NOMO-1 treated with DMSO at 0.1 percent for 48 hours (cell line): ENCODE results near the gene KDR.

Experiments
- DNase-seq: peaks from one replicate; lab custom pipeline; 2025; ENCODE audit not compliant: unreplicated experiment; lab: John Stamatoyannopoulos, UW

The KDR gene

GRCh38 chr4:55124322-55125076 lies 896 bp downstream of the KDR start:
- DNase-seq: no peak

DNA sequence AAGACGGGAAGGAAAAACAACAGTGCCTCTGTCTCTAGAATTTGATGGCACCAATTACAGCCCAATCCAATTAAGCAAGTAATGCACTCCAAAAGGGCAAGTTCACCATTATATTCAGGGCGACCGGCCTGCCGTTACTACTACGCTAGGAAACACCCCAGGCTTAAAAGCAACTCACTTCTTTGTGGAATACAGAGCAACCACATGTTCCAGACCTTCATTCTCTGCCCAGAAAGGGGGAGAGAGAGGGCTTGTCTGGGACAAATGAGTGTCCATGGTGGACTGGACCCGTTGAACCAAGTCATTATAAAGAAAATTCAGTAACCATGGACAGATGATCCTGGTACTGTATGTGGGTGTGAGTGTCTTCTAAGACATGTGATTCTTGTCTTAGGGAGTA lies 1.6 kb downstream of the KDR start:
- DNase-seq: no peak

- no peak for DNase-seq
Observed at GRCh38 chr4:55122235-55122634, 3.2 kb downstream of the KDR start.

DNA sequence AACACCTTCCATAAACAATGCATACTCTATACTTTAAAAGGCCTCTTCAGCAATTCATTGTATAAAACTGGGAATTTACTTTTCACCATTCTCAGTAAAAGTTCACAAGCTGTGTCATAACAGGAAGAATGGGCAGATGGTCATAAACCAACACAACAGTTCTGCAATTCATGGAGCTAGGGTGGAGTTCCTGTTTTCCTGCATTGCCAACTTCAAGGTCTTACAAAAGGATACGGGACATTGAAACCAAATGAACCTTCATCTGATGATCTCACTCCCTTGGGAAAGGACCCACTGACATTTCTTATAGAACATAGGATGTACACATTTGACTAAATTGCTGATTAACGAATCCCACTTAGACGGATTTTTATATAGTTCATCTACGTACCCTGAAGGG lies 4.1 kb downstream of the KDR start:
- DNase-seq: peak; percentile 1

DNA sequence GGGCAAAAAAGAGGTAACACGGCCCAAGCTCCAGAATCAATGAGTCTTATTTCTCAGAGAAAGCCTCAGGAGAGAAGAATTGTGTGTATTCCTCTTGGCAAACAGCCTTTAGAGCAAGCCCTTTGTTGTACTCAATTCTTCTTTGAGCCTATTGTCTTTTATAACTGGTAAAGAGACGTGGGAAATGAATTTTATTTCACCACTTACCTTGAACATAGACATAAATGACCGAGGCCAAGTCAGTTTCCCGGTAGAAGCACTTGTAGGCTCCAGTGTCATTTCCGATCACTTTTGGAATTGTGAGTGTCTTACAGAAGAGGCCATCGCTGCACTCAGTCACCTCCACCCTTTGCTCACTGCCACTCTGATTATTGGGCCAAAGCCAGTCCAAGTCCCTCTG lies 7.0 kb downstream of the KDR start:
- no peak for DNase-seq

DNA sequence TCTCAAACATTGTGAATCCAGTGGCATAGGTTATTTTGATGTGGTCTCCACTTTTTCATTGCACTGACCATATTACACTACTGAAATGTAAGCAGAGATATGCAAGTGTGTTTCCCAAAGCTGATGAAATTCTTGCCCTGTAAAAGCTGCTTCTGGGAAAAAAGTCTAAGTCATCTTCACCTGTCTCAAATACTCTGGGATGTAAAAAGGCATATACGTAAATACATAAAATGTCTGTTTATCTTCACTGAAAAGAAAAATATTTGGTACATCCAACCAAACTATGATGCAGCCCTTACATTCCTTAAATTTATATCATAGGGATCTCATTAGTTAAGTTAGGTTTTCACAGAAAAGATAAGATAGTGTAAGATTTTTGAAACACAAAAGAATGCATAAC lies 7.9 kb downstream of the KDR start:
- no peak for DNase-seq

DNA sequence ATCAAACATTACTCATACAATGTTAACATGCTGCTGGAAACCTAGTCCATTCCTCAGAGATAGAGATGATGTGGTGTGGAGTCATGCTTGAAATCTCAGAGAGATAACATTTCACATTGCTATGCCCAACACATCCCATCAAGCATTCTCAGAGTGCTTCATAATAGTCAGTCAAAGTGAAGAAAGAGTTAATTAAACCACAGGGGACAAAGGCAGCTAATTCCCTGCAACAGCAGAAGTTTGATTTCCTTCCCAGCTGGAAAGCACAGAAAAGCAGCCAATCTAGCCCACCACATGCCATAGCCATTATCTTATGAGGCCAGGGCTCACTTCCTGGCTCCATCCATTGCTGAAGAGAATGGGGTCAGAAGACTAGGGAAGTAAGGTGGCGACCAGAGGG lies 8.9 kb downstream of the KDR start:
- no peak for DNase-seq

DNA sequence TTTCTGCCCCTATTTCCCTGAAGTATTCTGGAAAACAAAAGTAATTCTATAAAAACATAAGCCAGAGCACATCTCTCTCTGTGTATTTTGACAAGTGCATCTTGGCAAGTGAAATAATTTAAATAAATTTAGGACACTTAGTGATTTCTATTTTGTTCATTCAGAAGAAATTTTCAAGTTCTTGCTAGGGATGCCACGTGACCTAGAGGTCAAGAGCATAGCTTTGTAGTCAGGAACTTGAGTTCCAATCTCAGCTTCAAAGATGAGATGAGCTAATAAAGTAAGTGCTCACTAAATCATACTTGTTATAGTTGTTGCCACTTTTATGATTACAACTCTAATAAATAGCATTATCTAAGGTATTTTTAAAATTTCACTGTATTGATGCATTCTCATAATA lies 13.8 kb downstream of the KDR start:
- no peak for DNase-seq

DNA sequence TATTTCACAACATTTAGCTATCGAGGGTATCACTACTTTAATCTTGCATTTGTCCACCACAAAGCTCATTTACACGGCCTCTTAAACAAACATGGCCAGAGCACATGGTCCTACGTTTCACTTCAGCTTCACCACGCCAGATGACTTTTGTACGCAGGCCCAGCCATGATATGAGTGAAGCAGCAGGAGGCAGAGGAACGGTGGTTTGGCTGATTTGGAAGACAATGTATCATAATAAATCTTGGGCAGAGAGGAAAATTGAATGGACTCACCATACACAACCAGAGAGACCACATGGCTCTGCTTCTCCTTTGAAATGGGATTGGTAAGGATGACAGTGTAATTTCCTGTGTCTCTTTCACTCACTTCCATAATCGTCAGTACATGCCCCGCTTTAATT lies 15.3 kb downstream of the KDR start:
- no peak for DNase-seq

- DNase-seq: no peak
Observed at GRCh38 chr4:55107054-55107453, 18.3 kb downstream of the KDR start.

- no peak for DNase-seq
Observed at GRCh38 chr4:55103224-55103623, 22.2 kb downstream of the KDR start.

GRCh38 chr4:55099816-55100215 lies 25.6 kb downstream of the KDR start:
- DNase-seq: no peak

- DNase-seq: no peak
Observed at GRCh38 chr4:55098456-55099204, 26.8 kb downstream of the KDR start.

DNA sequence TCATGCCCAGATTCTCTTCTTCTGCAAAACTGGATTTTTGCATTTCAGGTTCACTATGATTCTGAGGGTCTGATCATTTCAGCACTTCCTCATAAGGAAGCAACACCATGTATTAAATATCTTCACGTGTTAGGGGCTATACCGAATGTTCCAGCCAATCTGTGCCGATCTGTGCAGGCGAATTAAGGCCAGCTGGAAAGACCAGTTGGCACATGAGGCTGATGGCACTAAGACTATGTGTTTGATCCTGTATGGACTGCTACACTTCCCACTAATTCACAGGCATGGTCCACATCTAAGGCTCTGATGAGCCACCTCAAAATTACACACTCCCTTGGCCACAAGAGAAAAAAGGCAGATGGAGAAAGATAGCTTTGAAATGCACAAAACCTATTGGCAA lies 28.8 kb downstream of the KDR start:
- DNase-seq: no peak

- DNase-seq: no peak
Observed at GRCh38 chr4:55096045-55096444, 29.4 kb downstream of the KDR start.

DNA sequence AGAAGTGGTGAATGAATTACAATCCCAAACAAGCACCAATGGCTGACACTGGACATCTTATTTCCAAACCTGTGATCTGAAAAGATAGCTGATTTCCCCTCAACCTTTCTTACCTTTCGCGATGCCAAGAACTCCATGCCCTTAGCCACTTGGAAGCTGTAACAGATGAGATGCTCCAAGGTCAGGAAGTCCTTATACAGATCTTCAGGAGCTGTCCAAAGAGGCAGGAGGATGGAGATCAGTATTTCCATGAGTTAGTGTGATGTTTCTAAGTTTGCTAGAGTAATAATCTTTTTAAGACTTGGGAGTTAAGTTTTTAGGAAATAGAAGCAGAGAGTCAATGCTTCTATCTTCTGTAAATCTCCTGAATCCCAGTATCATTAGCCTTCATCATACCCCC lies 32.9 kb downstream of the KDR start:
- no peak for DNase-seq

- DNase-seq: no peak
Observed at GRCh38 chr4:55089916-55090315, 35.5 kb downstream of the KDR start.

DNA sequence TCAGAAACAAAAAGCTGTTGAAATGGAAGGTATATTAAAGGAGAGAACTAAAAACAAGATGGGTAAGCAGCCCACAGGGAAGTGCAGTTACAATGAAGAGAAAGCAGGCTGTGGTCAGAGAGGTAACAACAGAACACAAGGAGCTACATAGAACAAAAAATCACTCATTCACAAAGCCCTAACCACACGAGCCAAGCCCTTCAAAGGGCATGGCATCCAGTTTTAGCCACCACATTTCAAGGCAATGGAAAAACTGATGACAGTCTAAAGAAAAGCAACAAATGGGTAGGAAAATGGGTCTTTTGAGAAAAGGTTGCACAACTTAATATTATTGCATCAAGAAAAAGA lies 37.5 kb downstream of the KDR start:
- no peak for DNase-seq

DNA sequence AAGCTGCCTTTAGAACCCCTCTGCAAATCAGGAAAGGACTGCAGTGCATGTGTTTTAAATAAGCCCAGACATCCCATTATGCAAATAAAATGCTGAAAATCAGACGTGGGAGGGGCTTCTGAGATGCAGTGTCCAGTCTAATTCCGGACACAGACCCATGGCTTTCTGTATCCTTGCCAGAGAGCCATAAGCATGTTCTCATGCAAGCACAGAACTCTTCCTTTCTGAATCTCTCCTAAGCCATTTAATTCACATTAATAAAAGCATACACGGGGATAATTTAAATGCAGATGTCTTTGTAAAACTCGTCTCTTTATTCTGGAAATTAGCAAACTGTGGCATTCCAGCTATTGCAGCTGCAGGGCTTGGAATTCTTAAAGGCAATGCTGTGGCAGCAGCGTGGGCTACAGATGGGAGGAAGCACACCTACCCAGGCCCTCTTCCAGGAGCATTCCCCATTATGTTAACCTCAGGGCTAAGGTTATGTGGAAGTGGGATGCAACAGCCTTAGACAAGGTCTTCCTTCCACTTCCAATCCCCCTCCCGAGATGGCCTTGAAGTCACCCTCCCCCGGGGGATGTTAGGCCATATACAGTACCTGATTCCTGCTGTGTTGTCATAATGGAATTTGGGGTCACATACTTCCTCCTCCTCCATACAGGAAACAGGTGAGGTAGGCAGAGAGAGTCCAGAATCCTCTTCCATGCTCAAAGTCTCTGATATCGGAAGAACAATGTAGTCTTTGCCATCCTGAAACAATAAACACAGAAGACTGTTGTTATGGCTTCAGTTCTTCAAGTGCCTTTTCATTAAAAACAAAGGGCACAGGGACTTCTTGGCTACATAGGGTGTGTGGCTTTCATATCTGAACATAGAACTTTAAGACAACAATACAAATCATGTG lies 38.1 kb downstream of the KDR start:
- DNase-seq: no peak

DNA sequence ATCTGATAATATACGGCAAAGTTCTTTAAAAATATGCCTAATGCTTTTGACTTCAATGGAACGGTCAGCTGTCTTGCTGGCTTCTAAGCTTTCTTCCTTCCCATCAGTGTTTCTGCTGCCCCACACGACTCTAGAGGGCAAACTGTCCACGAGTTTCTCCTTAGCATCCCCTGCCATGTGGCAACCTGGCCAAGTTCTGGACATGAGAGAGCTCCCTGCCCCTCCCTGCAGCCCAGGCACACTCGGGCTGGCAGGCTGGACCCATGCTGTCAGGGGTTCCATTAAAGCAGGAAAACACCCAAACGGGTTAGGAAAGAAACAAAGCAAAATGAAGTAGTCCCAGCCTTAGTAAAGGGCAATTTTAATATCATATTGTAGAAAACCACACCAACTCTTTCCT lies 38.8 kb downstream of the KDR start:
- no peak for DNase-seq

DNA sequence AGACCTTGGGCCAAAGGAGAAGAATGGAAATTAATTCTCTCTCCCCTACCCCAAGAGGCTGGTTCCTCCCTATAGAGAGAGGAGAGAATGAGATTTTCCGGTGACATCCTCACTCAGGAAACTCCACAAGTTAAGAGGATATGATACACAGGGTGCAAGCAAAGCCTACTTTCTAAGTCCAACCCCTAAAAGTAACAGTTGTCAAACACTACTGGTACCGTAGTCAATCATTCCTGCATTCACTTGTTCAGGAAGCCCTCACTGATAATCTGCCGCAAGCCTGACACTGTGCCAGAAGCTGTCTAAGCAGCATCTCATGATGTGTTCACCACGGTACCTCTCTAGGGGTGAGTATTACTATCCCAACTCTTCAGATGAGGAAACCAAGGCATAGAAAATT lies 41.7 kb downstream of the KDR start:
- DNase-seq: no peak

DNA sequence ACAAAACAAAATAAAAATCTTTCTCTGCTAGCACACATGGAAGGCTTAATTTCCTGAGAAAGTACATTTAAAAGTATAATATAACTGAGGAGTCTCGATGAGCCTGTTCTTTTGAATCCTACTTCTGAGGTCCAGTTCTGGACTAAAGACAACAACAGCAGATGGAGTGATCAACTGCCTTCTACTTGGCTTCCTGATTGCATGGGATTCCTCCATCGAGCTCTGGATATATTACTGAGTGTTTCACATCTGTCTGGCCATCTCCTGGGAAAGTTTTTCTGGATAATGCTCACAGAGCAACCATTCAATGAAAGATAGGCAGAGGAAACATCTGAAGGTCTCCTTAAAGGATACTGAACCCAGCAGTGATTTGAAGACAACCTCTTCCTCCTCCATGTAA lies 42.6 kb downstream of the KDR start:
- no peak for DNase-seq
